DMS114 treated with DMSO at 0.1 percent for 48 hours (cell line): ENCODE data around the gene ATP12A.
"Not testable (repeated sequence)": the region's sequence is repeated elsewhere in the genome, so short reads cannot be mapped to it uniquely, and the experiment has no call there.

Experiments used
- DNase-seq: peaks from one replicate; lab custom pipeline; 2025; ENCODE audit not compliant: unreplicated experiment; lab: John Stamatoyannopoulos, UW

Gene ATP12A

GRCh38 chr13:24724714-24725113, 44.5 kb downstream of the ATP12A start:
- DNase-seq = no peak

GRCh38 chr13:24725379-24725778, 45.2 kb downstream of the ATP12A start:
- no peak for DNase-seq

- DNase-seq = peak; percentile 66
These were observed 47.8 kb downstream of the ATP12A start for GRCh38 chr13:24727731-24728601.

- not testable (repeated sequence) for DNase-seq
These were observed 50.8 kb downstream of the ATP12A start for GRCh38 chr13:24730873-24731567.

GRCh38 chr13:24734950-24735349, 54.7 kb downstream of the ATP12A start:
- no peak for DNase-seq

GRCh38 chr13:24737042-24737441, 56.8 kb downstream of the ATP12A start:
- DNase-seq = no peak

GRCh38 chr13:24738366-24738847, 58.2 kb downstream of the ATP12A start:
- no peak for DNase-seq

GRCh38 chr13:24740014-24740890, 60.0 kb downstream of the ATP12A start:
- no peak for DNase-seq

GRCh38 chr13:24741016-24741662, 60.9 kb downstream of the ATP12A start:
- DNase-seq = no peak

- no peak for DNase-seq
These were observed 61.6 kb downstream of the ATP12A start for GRCh38 chr13:24741791-24742190.

GRCh38 chr13:24742294-24742693, 62.1 kb downstream of the ATP12A start:
- no peak for DNase-seq

- no peak for DNase-seq
These were observed 62.8 kb downstream of the ATP12A start for GRCh38 chr13:24742977-24743376.

- DNase-seq = no peak
These were observed 64.0 kb downstream of the ATP12A start for GRCh38 chr13:24744247-24744646.

GRCh38 chr13:24745516-24745860, 65.3 kb downstream of the ATP12A start:
- DNase-seq = no peak

- DNase-seq = no peak
These were observed 65.8 kb downstream of the ATP12A start for GRCh38 chr13:24745861-24746617.

- no peak for DNase-seq
These were observed 66.5 kb downstream of the ATP12A start for GRCh38 chr13:24746618-24747247.

GRCh38 chr13:24747248-24748060, 67.2 kb downstream of the ATP12A start:
- peak; percentile 3 for DNase-seq

GRCh38 chr13:24748061-24748400, 67.8 kb downstream of the ATP12A start:
- no peak for DNase-seq

GRCh38 chr13:24759197-24759596, 79.0 kb downstream of the ATP12A start:
- DNase-seq = no peak
